HG03108 (cell line): ENCODE data around the gene NRK.
"Not testable (repeated sequence)": the region's sequence is repeated elsewhere in the genome, so short reads cannot be mapped to it uniquely, and the experiment has no call there.

Experiments used
- ATAC-seq: cut with Tn5 transposase; IDR thresholded peaks from one replicate; pipeline ENCODE4 v1.9.1; 2021; ENCODE audit warnings: moderate library complexity; ENCODE audit not compliant: unreplicated experiment

Gene NRK, protein sequence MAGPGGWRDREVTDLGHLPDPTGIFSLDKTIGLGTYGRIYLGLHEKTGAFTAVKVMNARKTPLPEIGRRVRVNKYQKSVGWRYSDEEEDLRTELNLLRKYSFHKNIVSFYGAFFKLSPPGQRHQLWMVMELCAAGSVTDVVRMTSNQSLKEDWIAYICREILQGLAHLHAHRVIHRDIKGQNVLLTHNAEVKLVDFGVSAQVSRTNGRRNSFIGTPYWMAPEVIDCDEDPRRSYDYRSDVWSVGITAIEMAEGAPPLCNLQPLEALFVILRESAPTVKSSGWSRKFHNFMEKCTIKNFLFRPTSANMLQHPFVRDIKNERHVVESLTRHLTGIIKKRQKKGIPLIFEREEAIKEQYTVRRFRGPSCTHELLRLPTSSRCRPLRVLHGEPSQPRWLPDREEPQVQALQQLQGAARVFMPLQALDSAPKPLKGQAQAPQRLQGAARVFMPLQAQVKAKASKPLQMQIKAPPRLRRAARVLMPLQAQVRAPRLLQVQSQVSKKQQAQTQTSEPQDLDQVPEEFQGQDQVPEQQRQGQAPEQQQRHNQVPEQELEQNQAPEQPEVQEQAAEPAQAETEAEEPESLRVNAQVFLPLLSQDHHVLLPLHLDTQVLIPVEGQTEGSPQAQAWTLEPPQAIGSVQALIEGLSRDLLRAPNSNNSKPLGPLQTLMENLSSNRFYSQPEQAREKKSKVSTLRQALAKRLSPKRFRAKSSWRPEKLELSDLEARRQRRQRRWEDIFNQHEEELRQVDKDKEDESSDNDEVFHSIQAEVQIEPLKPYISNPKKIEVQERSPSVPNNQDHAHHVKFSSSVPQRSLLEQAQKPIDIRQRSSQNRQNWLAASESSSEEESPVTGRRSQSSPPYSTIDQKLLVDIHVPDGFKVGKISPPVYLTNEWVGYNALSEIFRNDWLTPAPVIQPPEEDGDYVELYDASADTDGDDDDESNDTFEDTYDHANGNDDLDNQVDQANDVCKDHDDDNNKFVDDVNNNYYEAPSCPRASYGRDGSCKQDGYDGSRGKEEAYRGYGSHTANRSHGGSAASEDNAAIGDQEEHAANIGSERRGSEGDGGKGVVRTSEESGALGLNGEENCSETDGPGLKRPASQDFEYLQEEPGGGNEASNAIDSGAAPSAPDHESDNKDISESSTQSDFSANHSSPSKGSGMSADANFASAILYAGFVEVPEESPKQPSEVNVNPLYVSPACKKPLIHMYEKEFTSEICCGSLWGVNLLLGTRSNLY (N-terminal part only)

DNA sequence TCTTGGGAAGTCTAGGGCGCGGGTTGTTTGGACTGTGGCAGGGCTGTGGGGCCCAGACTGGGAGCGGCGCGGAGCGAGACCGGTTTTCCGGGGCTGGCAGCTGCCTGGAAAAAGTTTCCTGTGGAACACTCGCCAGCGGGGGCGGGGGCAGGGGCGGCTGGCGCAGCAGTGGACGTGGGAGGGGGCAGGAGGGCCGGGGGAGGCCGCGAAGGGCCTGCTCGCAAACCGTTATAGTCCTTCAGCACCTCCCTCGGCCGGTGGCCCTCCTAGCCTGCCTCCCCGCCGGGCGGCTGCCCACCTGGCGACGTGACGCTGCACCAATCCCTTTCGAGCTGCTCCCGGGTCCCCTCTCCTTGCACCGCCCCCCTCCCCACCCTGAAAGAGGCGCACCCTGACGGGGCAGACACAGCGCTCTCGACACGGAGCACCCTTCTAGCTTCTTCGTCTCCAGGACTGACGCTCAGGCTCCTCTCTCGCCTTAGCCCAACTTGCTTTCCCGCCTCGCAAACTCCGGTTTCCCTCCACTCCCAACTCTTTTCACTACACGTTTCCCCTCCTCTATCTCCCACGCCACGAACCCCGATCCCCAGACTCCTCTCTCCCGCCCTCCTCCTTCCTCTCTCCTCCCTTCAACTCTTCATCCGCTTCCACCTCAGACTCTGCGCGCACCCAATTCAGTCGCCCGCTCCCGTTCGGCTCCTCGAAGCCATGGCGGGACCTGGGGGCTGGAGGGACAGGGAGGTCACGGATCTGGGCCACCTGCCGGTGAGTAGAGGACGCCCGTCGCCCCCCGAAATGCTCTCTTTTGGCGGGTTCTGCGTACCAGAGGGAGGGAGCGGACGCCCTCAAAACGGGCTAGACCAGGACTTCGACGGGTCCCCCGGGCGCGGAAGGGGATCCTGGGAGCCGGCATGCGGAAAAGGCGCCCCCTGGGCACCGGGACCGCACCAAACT lies at the start of gene NRK:
Gene NRK, plus strand, starts transcription at position 402 of the 954 bp plus-strand sequence. Its CDS starts 307 bp downstream, at position 709.
- no peak for ATAC-seq

DNA sequence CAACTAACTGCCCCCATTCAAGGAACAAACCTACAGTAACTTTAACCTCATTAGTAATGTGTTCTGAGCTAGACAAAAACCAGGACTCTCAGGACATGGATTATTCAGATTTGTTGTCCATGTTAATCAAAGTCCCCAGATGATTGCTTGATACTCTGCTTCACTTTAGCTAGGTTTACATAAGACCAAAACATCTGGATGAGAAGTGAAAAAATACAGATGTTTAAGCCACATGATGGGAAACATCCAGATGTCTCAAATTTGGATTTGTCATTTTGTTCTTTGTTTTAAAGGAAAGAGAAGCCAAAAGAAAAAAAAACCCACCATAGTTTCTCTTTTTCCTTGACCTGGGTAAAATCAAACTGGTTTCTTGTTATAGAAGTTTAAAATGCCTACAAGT lies 48.5 kb upstream of the NRK start:
- no peak for ATAC-seq

DNA sequence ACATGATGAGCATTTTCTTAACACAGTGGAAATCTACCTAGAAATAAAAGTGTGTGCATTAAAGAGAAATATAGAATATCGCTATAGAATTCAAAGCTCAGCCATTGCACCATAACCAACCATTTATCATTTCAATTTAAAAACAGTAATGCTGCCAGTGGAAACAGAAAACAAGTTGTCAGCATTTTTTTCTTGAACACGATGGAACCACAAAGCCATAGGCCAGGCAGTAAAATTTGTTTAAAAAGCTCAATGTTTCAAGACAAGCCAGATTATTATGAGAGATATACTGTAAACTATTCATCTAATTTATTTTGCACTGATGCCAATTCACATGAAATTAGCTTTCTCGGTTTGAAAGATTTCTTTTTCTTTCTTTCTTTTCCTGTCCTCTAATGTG lies 46.7 kb upstream of the NRK start:
- ATAC-seq: no peak

DNA sequence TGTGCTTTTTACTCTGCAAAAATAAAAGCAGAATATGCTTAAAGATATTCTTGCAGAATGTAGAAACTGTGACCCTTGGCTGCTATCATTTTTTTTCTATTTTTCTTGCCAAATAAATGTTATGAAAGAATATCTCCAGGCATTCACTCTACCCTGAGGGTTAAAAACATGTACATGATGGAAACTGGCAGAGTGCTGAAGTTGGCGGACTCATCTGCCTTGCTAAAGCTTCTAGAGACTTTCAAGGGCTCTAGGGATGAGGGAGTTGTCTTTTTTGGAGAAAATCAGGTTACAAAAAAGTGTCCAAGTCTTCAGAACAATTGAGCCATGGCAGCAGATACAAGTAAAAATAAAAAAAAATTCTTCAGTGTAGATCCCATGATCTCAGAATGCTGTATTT lies 40.5 kb upstream of the NRK start:
- no peak for ATAC-seq

DNA sequence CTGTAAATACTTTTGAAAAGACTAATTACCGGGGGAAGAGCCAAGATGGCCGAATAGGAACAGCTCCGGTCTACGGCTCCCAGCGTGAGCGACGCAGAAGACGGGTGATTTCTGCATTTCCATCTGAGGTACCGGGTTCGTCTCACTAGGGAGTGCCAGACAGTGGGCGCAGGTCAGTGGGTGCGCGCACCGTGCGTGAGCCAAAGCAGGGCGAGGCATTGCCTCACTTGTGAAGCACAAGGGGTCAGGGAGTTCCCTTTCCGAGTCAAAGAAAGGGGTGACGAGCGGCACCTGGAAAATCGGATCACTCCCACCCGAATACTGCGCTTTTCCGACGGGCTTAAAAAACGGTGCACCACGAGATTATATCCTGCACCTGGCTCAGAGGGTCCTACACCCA lies 25.5 kb upstream of the NRK start:
- ATAC-seq: not testable (repeated sequence)

DNA sequence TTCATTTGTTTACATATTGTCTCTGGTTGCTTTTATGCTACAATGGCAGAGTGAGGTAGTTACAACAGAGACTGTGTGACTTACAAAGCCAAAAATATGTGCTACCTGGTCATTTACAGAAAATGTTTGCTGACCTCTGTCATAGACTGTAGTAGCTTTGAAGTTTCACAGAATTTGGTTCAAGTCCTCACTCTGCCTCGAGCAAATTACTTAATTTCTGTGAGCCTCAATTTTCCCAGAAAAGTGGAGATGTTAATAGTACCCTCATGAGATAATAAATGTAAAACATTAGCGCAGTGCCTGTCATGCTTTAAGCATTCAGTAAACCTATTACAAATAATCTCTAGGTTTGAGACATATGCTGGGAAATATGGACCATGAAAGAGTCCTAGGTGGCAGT lies 18.4 kb upstream of the NRK start:
- ATAC-seq: no peak

DNA sequence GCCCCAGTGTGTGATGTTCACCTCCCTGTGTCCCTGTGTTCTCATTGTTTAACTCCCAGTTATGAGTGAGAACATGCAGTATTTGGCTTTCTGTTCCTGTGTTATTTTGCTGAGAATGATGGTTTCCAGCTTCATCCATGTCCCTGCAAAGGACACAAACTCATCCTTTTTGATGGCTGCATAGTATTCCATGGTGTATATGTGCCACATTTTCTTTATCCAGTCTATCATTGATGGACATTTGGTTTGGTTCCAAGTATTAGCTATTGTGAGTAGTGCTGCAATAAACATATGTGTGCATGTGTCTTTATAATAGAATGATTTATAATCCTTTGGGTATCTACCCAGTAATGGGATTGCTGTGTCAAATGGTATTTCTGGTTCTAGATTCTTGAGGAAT lies 16.7 kb upstream of the NRK start:
- ATAC-seq: not testable (repeated sequence)

DNA sequence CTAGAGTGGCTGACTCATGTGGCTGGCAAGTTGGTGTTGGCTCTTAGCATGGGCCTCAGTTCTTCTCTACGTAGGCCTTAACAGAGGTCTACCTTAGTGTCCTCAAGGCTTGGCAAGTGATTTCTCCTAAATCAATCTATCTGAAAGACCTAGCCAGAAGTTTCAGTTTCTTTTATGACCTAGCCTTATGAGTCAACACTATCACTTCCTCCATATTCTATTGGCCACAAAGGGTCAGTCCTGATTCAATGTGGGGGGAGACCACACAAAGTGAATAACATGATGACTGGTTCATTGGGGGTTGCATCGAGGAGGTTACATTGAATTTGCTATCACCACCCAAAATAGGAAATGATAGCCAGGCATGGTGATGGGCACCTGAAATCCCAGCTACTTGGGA lies 5.8 kb upstream of the NRK start:
- ATAC-seq: no peak

DNA sequence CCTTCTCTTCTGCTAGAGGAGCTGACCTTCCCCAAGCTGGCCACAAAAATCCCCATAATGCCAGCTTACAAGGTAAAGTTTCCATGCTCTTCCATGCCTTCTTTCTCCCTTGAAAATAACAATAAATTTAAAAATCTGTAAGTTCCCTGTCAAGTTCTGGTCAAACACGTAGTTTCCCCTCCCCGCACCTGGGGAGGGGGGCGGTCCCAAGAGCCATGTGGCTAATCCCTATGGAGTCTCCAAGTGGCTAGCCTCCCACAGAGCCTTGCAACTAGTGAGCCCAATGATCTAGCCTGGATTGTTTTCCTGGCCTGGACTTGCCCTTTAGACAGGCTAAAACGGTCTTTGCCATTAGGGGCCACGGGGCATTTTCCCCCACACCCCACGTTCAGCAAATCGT lies 2.1 kb upstream of the NRK start:
- ATAC-seq: no peak

DNA sequence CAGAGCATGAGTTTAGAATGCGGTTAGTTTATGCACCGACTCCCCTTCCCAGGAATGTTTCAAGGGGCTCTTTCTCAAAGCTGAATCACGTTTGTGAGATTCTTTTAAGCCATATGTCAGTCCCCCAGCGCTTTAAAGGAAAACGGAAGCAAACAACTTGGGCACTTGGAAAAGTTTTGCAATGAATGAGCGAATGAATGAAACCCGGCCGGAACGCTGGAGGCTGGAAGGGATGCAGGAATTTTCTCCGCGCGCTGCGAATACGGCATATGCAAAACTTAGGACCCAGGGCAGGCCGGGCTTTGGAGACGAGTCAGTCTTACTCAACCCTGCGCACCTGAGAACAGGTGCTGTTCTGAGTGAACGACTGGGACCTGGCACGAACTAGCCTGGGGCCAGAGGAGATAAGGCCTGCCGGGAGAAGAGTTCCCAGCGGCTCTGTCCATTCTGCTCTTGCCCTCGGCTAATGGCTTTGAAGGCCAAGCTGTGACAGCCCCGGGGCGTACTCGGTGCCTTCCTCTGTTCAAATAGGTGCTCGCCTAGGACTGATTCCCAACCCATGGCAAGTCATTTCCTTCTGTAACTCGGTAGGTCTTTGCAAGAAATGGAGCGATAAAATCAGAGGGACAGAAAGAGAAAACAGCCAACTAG lies 743 bp upstream of the NRK start:
- ATAC-seq: no peak

DNA sequence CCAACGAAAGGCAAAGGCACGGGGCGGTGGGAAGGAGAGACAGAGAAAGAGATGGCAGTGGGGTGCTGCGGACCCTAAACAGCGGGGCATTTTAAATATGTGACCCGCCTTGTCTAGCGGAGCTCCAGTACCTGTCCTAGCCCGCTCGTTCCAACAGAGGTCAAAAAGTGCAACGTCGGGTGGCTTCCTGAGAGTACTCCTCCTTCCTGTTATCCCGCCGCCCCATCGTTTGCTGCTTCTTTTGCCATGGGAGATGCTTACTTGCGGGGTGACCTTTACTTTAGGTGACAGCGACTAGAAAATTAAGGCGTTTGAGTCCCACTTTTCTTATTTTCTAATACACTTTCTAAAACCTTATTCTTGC lies 735 bp downstream of the NRK start:
- ATAC-seq: no peak

DNA sequence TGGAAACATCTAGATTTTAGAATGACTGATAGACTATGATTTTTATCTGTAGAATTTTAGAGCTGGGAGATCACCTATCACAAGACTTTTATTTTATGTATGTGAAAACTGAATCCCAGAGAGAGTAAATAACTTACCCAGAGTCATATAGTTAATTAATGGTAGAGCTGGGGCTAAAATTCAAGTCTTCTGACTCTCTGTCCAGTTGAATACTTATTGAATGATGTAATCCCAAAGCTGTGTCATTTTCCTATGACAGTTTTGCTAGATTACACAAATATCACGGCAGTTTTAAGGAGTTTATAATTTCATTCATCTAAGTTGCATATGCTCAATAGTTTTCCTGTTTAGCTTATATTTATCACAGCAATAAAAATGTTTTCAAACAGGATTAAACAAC lies 6.7 kb downstream of the NRK start:
- no peak for ATAC-seq

DNA sequence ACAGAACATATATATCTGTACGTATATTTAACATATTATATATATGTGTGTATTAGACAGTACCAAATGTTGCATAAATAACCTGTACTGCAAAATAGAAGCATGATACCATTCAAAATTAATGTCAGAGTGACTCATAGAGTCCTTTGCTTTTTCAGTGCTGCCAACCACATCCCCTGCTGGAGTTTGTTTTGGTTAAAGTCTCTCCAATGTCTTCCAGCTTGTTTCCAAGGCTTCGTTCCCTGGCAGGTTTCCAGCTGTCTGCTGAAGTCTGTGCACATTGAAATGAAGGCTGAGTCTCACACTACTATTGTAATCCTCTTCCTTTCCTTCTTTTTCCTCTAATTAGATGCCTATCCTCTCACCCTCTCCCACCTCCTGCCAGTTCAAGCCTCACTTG lies 14.9 kb downstream of the NRK start:
- ATAC-seq: no peak

DNA sequence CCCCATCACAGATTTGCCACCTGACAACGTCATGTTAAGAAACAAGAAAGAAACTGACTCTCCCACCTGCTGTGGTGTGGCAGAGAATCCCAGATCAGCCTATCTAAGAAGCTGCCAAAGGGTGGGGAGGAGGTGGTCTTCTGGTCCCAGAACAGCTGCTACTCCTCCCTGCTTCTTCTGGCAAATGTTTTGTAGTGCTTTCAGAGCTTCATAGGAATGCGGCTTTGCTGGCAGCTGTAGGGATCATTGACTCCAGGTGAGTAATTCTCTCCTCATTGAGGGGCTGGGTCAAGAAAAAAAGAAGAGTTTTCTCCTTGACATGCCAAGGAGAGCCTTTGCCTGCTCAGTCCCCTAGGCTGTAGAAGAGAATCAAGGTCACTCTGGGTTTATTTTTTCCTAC lies 23.3 kb downstream of the NRK start:
- no peak for ATAC-seq

DNA sequence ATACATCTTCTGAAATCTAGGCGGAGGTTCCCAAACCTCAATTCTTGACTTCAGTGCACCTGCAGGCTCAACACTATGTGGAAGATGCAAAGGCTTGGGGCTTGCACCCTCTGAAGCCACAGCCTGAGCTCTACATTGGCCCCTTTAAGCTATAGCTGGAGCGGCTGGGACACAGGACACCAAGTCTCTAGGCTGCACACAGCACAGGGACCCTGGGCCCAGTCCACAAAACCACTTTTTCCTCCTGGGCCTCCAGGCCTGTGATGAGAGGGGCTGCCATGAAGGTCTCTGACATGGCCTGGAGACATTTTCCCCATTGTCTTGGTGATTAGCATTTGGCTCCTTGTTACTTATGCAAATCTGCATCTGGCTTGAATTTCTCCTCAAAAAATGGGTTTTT lies 27.8 kb downstream of the NRK start:
- not testable (repeated sequence) for ATAC-seq

DNA sequence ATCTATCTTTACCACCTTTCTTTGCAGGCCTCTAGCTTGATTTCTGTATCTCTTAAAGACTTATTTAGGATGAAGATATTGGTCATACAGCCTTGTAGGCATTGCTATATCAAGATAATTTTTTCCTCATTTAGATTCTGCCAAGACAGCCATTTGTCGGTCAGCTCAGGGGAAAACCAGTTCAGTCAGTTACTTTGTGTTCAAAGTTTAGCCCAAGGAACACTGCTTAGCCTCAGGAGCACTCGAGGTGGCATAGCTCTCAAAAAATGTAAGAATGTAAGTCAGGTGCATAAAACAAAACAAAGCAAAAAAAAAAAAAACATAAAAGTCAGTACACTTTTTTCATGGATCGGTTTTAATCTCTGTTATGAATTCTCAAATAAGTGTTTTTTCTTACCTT lies 43.4 kb downstream of the NRK start:
- ATAC-seq: no peak

DNA sequence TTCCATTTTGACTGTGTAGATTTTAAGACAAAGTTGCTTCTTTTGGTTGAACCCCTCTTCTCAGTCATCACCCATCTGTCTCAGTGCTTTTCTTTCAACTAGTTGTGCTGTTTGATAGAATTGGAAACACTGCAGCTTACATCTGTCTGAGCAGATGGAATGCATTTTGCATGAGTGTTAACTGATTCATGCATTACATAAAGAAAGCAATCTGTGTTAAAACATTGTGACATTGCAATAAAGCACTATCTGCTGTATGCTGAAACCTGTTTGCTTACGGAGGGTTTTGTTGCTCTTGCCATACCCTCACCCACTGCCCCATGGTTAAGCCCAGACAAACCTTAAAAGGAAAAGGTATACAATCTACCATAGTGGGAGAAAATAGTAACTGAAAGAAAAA lies 47.4 kb downstream of the NRK start:
- no peak for ATAC-seq

DNA sequence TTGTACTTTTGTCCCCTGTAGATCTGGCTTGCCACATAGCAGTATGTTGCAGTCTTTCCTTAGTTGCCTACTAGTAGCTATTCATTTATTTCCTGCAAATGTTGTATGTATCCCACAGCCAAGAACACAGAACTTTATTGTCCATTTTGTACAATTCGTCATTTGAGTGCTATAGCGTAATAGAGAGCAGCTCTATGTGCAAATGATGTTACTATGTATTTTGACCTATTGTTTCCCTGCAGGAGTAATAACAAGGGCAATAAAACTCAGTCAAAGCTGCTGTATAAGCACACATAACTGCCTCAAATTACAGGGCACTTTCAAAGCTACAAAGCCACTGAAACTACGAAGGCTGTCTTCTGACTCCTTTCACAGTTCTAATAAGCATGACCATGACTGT lies 48.1 kb downstream of the NRK start:
- ATAC-seq: no peak

DNA sequence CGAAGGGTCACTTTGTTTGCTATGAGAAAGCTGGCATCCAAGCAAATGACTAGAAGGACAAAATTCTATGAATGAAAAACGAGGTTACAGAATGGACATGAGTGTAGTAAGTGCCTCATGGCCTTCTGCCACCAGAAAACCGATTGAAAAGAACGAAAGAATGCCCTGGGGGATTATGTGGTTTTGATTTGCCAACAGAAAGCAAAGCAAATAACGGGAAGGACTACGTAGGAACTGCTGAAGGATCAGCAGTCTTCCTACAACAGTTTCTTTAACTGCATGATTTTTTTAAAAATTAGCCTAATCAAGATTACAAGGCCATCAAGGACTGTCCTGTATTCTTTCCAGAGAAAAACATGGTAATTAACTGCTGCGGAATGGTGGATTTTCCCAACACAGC lies 50.6 kb downstream of the NRK start:
- no peak for ATAC-seq

DNA sequence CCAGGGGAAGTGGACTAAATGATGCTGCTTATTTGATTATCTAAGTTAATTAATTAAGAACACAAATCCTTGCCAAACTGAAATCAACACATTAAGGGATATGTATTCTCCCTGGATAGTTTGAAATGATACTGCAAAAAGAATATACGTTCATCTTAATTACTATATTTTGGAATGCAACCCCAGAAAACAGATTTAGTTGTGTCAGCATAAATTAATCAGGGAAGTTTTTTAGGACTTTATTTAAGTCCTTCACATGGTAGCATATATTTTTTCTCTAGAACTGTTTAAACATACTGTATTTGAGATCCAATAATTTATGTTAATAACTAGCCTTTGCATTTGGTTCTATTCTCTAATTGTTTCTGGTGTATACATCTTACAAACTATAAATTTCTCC lies 52.5 kb downstream of the NRK start:
- no peak for ATAC-seq
